PC-9 (cell line): Measurements from ENCODE around the gene PHACTR1. TPM values are rescaled to one million over a fixed set of nuclear protein-coding genes. Genes with fewer than 3 reads are reported as not detected.
"Not testable (repeated sequence)": the region's sequence is repeated elsewhere in the genome, so short reads cannot be mapped to it uniquely, and the experiment has no call there.

Experiments
- BruUV-seq: library from RNA; stranded (reverse); fragments of 400-500 nt; replicated peaks from 2 replicates; lab custom pipeline; 2021; lab: Mats Ljungman, UMichigan
- CTCF ChIA-PET: fragments of 300-600 bp; sonication (Branson Sonifier 250); formaldehyde crosslinking; loops from one replicate; lab custom pipeline; 2022; ENCODE audit warnings: antibody characterized with exemption; lab: Charles Lee
- POLR2A ChIA-PET: fragments of 300-600 bp; sonication (Branson Sonifier 250); formaldehyde crosslinking; loops from one replicate; lab custom pipeline; 2022; ENCODE audit warnings: antibody characterized with exemption; ENCODE audit not compliant: unreplicated experiment; lab: Charles Lee
- DNase-seq, 2 experiments: peaks; one replicate each; pipeline versions ENCODE4 v3.0.0 to v3.0.0-alpha.2; 2015 to 2022; ENCODE audit warnings: mixed read lengths in 1 of 2
- H2AFZ ChIP-seq: fragments of 200-600 bp; sonication (generic); 2 replicates; pipeline ENCODE4 v1.8.1; 2017; ENCODE audit warnings: antibody characterized with exemption
- H3F3A ChIP-seq: fragments of 200-600 bp; sonication (generic); 2 replicates; pipeline ENCODE4 v1.8.1; 2017; ENCODE audit warnings: antibody characterized with exemption, mild to moderate bottlenecking, low read depth; ENCODE audit not compliant: insufficient read depth
- H3K27ac ChIP-seq: fragments of 200-600 bp; sonication (generic); 2 replicates; pipeline ENCODE4 v1.6.1; 2016; ENCODE audit warnings: mixed run types
- H3K27me3 ChIP-seq: fragments of 200-600 bp; sonication (generic); 2 replicates; pipeline ENCODE4 v1.6.1; 2016; ENCODE audit warnings: low read depth, mixed run types; ENCODE audit not compliant: insufficient read depth
- H3K36me3 ChIP-seq: fragments of 200-600 bp; sonication (generic); 2 replicates; pipeline ENCODE4 v1.6.1; 2016; ENCODE audit warnings: low read depth, mixed run types
- H3K4me1 ChIP-seq: fragments of 200-600 bp; sonication (generic); replicated peaks from 2 replicates; pipeline ENCODE4 v1.6.1; 2016; ENCODE audit warnings: mixed run types; ENCODE audit not compliant: insufficient read depth
- H3K4me2 ChIP-seq: fragments of 200-600 bp; sonication (generic); 2 replicates; pipeline ENCODE4 v1.6.1; 2017; ENCODE audit warnings: mixed run types
- H3K4me3 ChIP-seq: fragments of 200-600 bp; sonication (generic); 2 replicates; pipeline ENCODE4 v1.6.1; 2016; ENCODE audit warnings: mixed run types
- H3K79me2 ChIP-seq: fragments of 200-600 bp; sonication (generic); 2 replicates; pipeline ENCODE4 v1.6.1; 2017; ENCODE audit warnings: low read depth, mixed run types
- H3K9me2 ChIP-seq: fragments of 200-600 bp; sonication (generic); 2 replicates; pipeline ENCODE4 v1.8.1; 2017; ENCODE audit warnings: mild to moderate bottlenecking; ENCODE audit not compliant: insufficient read depth
- H3K9me3 ChIP-seq: fragments of 200-600 bp; sonication (generic); 2 replicates; pipeline ENCODE4 v1.8.1; 2016; ENCODE audit warnings: low read depth; ENCODE audit not compliant: insufficient read depth
- H4K20me1 ChIP-seq: fragments of 200-600 bp; sonication (generic); 2 replicates; pipeline ENCODE4 v1.8.1; 2017; ENCODE audit not compliant: insufficient read depth
- CTCF ChIP-seq: fragments of 200-600 bp; sonication (generic); conservative IDR thresholded peaks from 2 replicates; pipeline ENCODE4 v1.6.1; 2017; ENCODE audit warnings: mixed run types, antibody characterized with exemption, mild to moderate bottlenecking, moderate library complexity
- EZH2 ChIP-seq: fragments of 200-600 bp; sonication (generic); IDR thresholded peaks from 2 replicates; pipeline ENCODE4 v1.8.0; 2017; ENCODE audit warnings: antibody characterized with exemption, low read depth
- intact Hi-C: fragments of 100-400 bp; cut with micrococcal nuclease; formaldehyde crosslinking; loops from one replicate; pipeline ENCODE4 v1.10.0; 2022; ENCODE audit not compliant: unreplicated experiment
- total RNA-seq: library from RNA; stranded (reverse); gene quantifications from 2 replicates; pipeline ENCODE4 v1.2.3, GENCODE V29; 2021

PHACTR1 gene
- total RNA-seq, 1 experiment from 2014 or later, result not detected

- no peaks in the 10 kb centered on the region for H3K9me3 ChIP-seq
- H4K20me1 ChIP-seq, result no peaks in the 10 kb centered on the region
- H3K4me2 ChIP-seq, result no peak overlapping the region
- no peaks in the 10 kb centered on the region for H3K36me3 ChIP-seq
- no peak overlapping the region for H3K4me3 ChIP-seq
- H3K27ac ChIP-seq, result no peak overlapping the region
- no peaks in the 10 kb centered on the region for H3F3A ChIP-seq
- peaks cover 77% of the 10 kb centered on the region for H3K27me3 ChIP-seq
- no peak for TF ChIP-seq CTCF
- no peak for TF ChIP-seq EZH2
- POLR2A ChIA-PET, result no interaction called here
- H2AFZ ChIP-seq, result no peak overlapping the region
- no peaks in the 10 kb centered on the region for H3K9me2 ChIP-seq
- no peaks in the 10 kb centered on the region for H3K4me1 ChIP-seq
- CTCF ChIA-PET, result no interaction called here
- DNase-seq, result no peak
- intact Hi-C loops, result no loop called here
- BruUV-seq, result no TSS peak
- H3K79me2 ChIP-seq, result no peaks in the 10 kb centered on the region
These were observed 3.7 kb downstream of the PHACTR1 start for GRCh38 chr6:12720310-12720709.

GRCh38 chr6:12725263-12725662, 8.7 kb downstream of the PHACTR1 start:
- BruUV-seq, result no TSS peak
- H3K36me3 ChIP-seq, result no peaks in the 10 kb centered on the region
- no peak for TF ChIP-seq EZH2
- TF ChIP-seq CTCF, result no peak
- H3K79me2 ChIP-seq, result no peaks in the 10 kb centered on the region
- CTCF ChIA-PET, result no interaction called here
- no peaks in the 10 kb centered on the region for H3K9me2 ChIP-seq
- peaks cover 38% of the 10 kb centered on the region for H3K27me3 ChIP-seq
- POLR2A ChIA-PET, result no interaction called here
- no peaks in the 10 kb centered on the region; the same call in 1 of the 2 replicates for H3K9me3 ChIP-seq
- no peak overlapping the region for H2AFZ ChIP-seq
- no peaks in the 10 kb centered on the region for H4K20me1 ChIP-seq
- no peak overlapping the region for H3K27ac ChIP-seq
- H3K4me1 ChIP-seq, result no peaks in the 10 kb centered on the region
- no peak for DNase-seq
- H3K4me3 ChIP-seq, result no peak overlapping the region
- H3F3A ChIP-seq, result no peaks in the 10 kb centered on the region
- H3K4me2 ChIP-seq, result no peak overlapping the region
- intact Hi-C loops, result no loop called here

GRCh38 chr6:12729467-12729866, 12.9 kb downstream of the PHACTR1 start:
- H3K9me2 ChIP-seq, result no peaks in the 10 kb centered on the region
- H3K4me1 ChIP-seq, result no peaks in the 10 kb centered on the region
- no peak overlapping the region for H3K4me2 ChIP-seq
- H3K79me2 ChIP-seq, result no peaks in the 10 kb centered on the region
- TF ChIP-seq CTCF (no peak), EZH2 (no peak)
- no peak overlapping the region for H3K27ac ChIP-seq
- no peaks in the 10 kb centered on the region for H4K20me1 ChIP-seq
- H3F3A ChIP-seq, result no peaks in the 10 kb centered on the region
- DNase-seq, result no peak
- CTCF ChIA-PET, result no interaction called here
- POLR2A ChIA-PET, result no interaction called here
- no peaks in the 10 kb centered on the region; the same call in 1 of the 2 replicates for H3K9me3 ChIP-seq
- H2AFZ ChIP-seq, result no peak overlapping the region
- no peak overlapping the region for H3K4me3 ChIP-seq
- H3K27me3 ChIP-seq, result peaks cover 16% of the 10 kb centered on the region; the same call in 1 of the 2 replicates
- no peaks in the 10 kb centered on the region for H3K36me3 ChIP-seq
- no TSS peak for BruUV-seq
- intact Hi-C loops, result no loop called here

- intact Hi-C loops, H3K4me1 ChIP-seq, H3K27me3 ChIP-seq, H3F3A ChIP-seq, CTCF ChIA-PET, POLR2A ChIA-PET, H3K9me2 ChIP-seq, H3K79me2 ChIP-seq, BruUV-seq, H2AFZ ChIP-seq, H3K9me3 ChIP-seq, H3K4me3 ChIP-seq, H3K4me2 ChIP-seq, H4K20me1 ChIP-seq, H3K36me3 ChIP-seq, DNase-seq, H3K27ac ChIP-seq: not testable (repeated sequence)
These were observed 14.2 kb downstream of the PHACTR1 start for GRCh38 chr6:12730809-12731208.
